Measurements from ENCODE around the gene FKBP9. TPM values are rescaled to one million over a fixed set of nuclear protein-coding genes. Genes with fewer than 3 reads are reported as not detected.

FKBP9 gene
- total and polyA plus RNA-seq, 11 donors = 37.1 to 146 (median 121) TPM

DNA sequence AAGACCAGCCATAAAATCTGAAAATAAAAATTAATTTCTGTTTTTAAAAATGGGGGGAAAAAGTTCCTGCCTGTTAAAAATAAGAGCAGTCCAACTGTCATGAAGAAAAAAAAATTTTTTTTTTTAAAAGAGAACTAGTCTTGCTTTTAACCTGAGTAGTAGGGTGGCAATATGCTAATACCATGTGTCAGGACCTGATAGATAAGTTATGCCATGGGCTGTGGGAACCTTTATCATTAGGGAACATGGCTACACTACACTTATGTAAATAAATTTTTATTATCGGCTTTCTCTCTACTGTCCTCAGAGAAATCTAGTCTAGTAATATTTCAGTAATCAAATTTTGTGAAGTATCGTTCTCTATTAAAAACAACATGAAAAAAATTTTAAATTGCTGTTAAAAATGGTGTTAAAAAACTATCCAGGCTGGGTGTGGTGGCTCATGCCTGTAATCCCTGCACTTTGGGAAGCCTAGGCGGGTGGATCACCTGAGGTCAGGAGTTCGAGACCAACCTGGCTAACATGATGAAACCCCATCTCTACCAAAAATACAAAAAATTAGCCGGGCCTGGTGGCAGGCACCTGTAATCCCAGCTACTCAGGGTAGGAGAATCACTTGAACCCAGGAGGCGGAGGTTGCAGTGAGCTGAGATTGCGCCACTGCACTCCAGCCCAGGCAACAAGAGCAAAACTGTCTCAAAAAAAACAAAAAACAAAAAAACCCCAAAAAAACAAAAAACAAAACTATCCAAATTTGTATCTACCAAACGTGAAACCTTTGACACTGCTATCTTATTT, 84.6 kb downstream of the FKBP9 start:
- Histone ChIP-seq H3K27me3 (no peaks in the 10 kb centered on the region), H3K9me3 (no peaks in the 10 kb centered on the region), H3K27ac (peak overlapping the region in 4 of 12 donors; percentile 60 to 83 (median 71)), H3K4me3 (no peak overlapping the region), H3K36me3 (no peaks in the 10 kb centered on the region), H3K4me1 (peaks cover 0 to 67% (median 52%) of the 10 kb centered on the region in 12 donors)
- 92 to 94% (median 93%) methylated on average over 8 of the region's 8 CpGs for WGBS, 4 donors
- TF ChIP-seq CTCF (IDR thresholded peaks at IDR 0.05) = no peak
- no peak for TF ChIP-seq POLR2A (IDR thresholded peaks at IDR 0.05)
- intact Hi-C loops (cut with DNase I) = loop anchor here in 4 of 10 donors (5.0 to 10.0 kb wide), 3 partner anchors 85 to 197 kb away; partner anchors contain the start of gene FKBP9 (in 3 of the 4)
- ATAC-seq (no peak), DNase-seq (no peak)

- H3K9me3 ChIP-seq = no peaks in the 10 kb centered on the region
- DNase-seq (peak in 1 of 5 donors; percentile 5), ATAC-seq (peak in 3 of 4 donors; percentile 16 to 35 (median 19))
- no peak for TF ChIP-seq POLR2A (IDR thresholded peaks at IDR 0.05)
- no peak for TF ChIP-seq CTCF (IDR thresholded peaks at IDR 0.05)
- H3K27ac ChIP-seq = peak overlapping the region; percentile 14 to 76 (median 54)
- H3K27me3 ChIP-seq = no peaks in the 10 kb centered on the region
- H3K4me3 ChIP-seq = no peak overlapping the region
- no peaks in the 10 kb centered on the region for H3K36me3 ChIP-seq
- WGBS, 4 donors = 73 to 80% (median 76%) methylated on average over 6 of the region's 6 CpGs
- peaks cover 0 to 56% (median 43%) of the 10 kb centered on the region in 12 donors for H3K4me1 ChIP-seq
- intact Hi-C loops (cut with DNase I) = loop anchor here in 4 of 10 donors (5.0 to 10.0 kb wide), 3 partner anchors 86 to 199 kb away; partner anchors contain the start of gene FKBP9 (in 3 of the 4)
Observed at GRCh38 chr7:33043501-33044400, 86.5 kb downstream of the FKBP9 start.

GRCh38 chr7:33044401-33044718, 87.1 kb downstream of the FKBP9 start:
- H3K4me1 ChIP-seq = peaks cover 0 to 54% (median 42%) of the 10 kb centered on the region in 12 donors
- no peaks in the 10 kb centered on the region for H3K9me3 ChIP-seq
- H3K36me3 ChIP-seq = no peaks in the 10 kb centered on the region
- TF ChIP-seq POLR2A (IDR thresholded peaks at IDR 0.05) (no peak), CTCF (IDR thresholded peaks at IDR 0.05) (peak in 8 of 12 donors; percentile 9 to 44 (median 28))
- DNase-seq (no peak), ATAC-seq (peak; percentile 27 to 77 (median 54))
- 24 to 39% (median 26%) methylated on average over 3 of the region's 3 CpGs for WGBS, 4 donors
- H3K27ac ChIP-seq = peak overlapping the region; percentile 14 to 76 (median 54)
- H3K4me3 ChIP-seq = no peak overlapping the region
- H3K27me3 ChIP-seq = no peaks in the 10 kb centered on the region
- intact Hi-C loops (cut with DNase I) = loop anchor here in 4 of 10 donors (5.0 to 10.0 kb wide), 3 partner anchors 87 to 200 kb away; partner anchors contain the start of gene FKBP9 (in 3 of the 4)

All from heart left ventricle (tissue), 16 donors.